HCT116 (cell line): Measurements from ENCODE around the gene CAND2. TPM values are rescaled to one million over a fixed set of nuclear protein-coding genes. Genes with fewer than 3 reads are reported as not detected.

Source experiments
- ATAC-seq: fragments of 200-7000 bp; cut with Tn5 transposase; 2 replicates; pipeline ENCODE4 v1.9.1; 2020; ENCODE audit warnings: mild to moderate bottlenecking, moderate library complexity
- BruUV-seq: library from RNA; stranded (reverse); fragments of 400-500 nt; replicated peaks from 2 replicates; lab custom pipeline; 2021; lab: Mats Ljungman, UMichigan
- CTCF ChIA-PET: fragments of 300-600 bp; sonication (Branson Sonifier 250); formaldehyde crosslinking; loops from one replicate; lab custom pipeline; 2021; ENCODE audit warnings: antibody characterized with exemption; lab: Charles Lee
- POLR2A ChIA-PET: fragments of 300-600, 350-600 bp; sonication (Branson Sonifier 250); formaldehyde crosslinking; loops from one replicate; lab custom pipeline; 2021; ENCODE audit warnings: antibody characterized with exemption; lab: Charles Lee
- RAD21 ChIA-PET, 2 experiments: fragments of 300-600 bp; sonication (Branson Sonifier 250); formaldehyde crosslinking; loops; one replicate each; lab custom pipeline; 2023; ENCODE audit warnings: low total read pairs in 2 of 2; ENCODE audit not compliant: uncharacterized antibody in 2 of 2, unreplicated experiment in 2 of 2, low non-redundant PET in 1 of 2; lab: Charles Lee
- DNase-seq: peaks from one replicate; pipeline ENCODE4 v3.0.0-alpha.2; 2010; ENCODE audit warnings: low read depth, low spot score
- H2AFZ ChIP-seq: fragments of 200-600 bp; shearing (Covaris generic), sonication (generic); 2 replicates; pipeline ENCODE4 v1.6.1; 2017; ENCODE audit warnings: low read depth, mixed run types, mixed read lengths, antibody characterized with exemption, low read length; ENCODE audit not compliant: poor library complexity, severe bottlenecking
- H3K27ac ChIP-seq: 2 replicates; pipeline ENCODE4 v1.5.1; 2012; ENCODE audit warnings: low read depth, low read length
- H3K27me3 ChIP-seq: fragments of 200-600 bp; sonication (generic); 2 replicates; pipeline ENCODE4 v1.6.1; 2016; ENCODE audit warnings: mixed run types, low read length, mixed read lengths; ENCODE audit not compliant: insufficient read depth
- H3K36me3 ChIP-seq, 2 experiments: fragments of 200-500 bp in 1 of 2; fragments of 200-600 bp in 1 of 2; sonication (Bioruptor generic) in 1 of 2; sonication (generic) in 1 of 2; 2 replicates each; pipeline versions ENCODE4 v1.5.1 to v1.6.1; 2014 to 2016; ENCODE audit warnings: low read length in 2 of 2, inconsistent platforms in 1 of 2, mixed read lengths in 1 of 2, mixed run types in 1 of 2; ENCODE audit not compliant: insufficient read depth in 2 of 2, control insufficient read depth in 1 of 2
- H3K4me1 ChIP-seq, 2 experiments: fragments of 200-600 bp in 1 of 2; sonication (generic) in 1 of 2; 2 replicates each; pipeline versions ENCODE4 v1.5.1 to v1.6.1; 2012 to 2017; ENCODE audit warnings: low read length in 2 of 2, inconsistent platforms in 1 of 2, mild to moderate bottlenecking in 1 of 2, mixed read lengths in 1 of 2, mixed run types in 1 of 2, moderate library complexity in 1 of 2; ENCODE audit not compliant: insufficient read depth in 2 of 2, control insufficient read depth in 1 of 2
- H3K4me2 ChIP-seq: fragments of 200-600 bp; sonication (generic); 2 replicates; pipeline ENCODE4 v1.6.1; 2017; ENCODE audit warnings: mixed run types, low read length, mixed read lengths
- H3K4me3 ChIP-seq, 2 experiments: fragments of 200-600 bp in 1 of 2; sonication (generic) in 1 of 2; replicated peaks in 1 of 2; 2 replicates each; pipeline ENCODE4 v1.5.1; 2011 to 2016; ENCODE audit warnings: low read length in 2 of 2, control low read depth in 1 of 2, low read depth in 1 of 2, mild to moderate bottlenecking in 1 of 2, mixed read lengths in 1 of 2, mixed run types in 1 of 2
- H3K79me2 ChIP-seq: fragments of 200-600 bp; sonication (generic); 2 replicates; pipeline ENCODE4 v1.6.1; 2017; ENCODE audit warnings: mild to moderate bottlenecking, mixed run types, low read length, moderate library complexity, mixed read lengths; ENCODE audit not compliant: insufficient read depth
- H3K9ac ChIP-seq: fragments of 200-600 bp; sonication (generic); 2 replicates; pipeline ENCODE4 v1.6.1; 2016; ENCODE audit warnings: low read length, mixed read lengths
- H3K9me2 ChIP-seq: fragments of 200-600 bp; sonication (generic), shearing (Covaris generic); 2 replicates; pipeline ENCODE4 v1.6.1; 2017; ENCODE audit warnings: mixed run types, mild to moderate bottlenecking, moderate library complexity; ENCODE audit not compliant: insufficient read depth
- H3K9me3 ChIP-seq, 2 experiments: fragments of 200-500 bp in 1 of 2; fragments of 200-600 bp in 1 of 2; sonication (Bioruptor generic) in 1 of 2; sonication (generic) in 1 of 2; 2 replicates each; pipeline ENCODE4 v1.6.1; 2014 to 2017; ENCODE audit warnings: low read length in 2 of 2, mixed read lengths in 2 of 2, inconsistent platforms in 1 of 2, low read depth in 1 of 2, mild to moderate bottlenecking in 1 of 2, mixed run types in 1 of 2, moderate library complexity in 1 of 2; ENCODE audit not compliant: control insufficient read depth in 1 of 2, insufficient read depth in 1 of 2
- H4K20me1 ChIP-seq: fragments of 200-600 bp; sonication (generic), shearing (Covaris generic); 2 replicates; pipeline ENCODE4 v1.6.1; 2017; ENCODE audit warnings: mixed run types, mild to moderate bottlenecking, moderate library complexity; ENCODE audit not compliant: insufficient read depth
- CBX3 ChIP-seq: IDR thresholded peaks from 2 replicates; pipeline ENCODE4 v1.6.1; 2012; ENCODE audit warnings: low read depth
- CEBPB ChIP-seq: IDR thresholded peaks from 2 replicates; pipeline ENCODE4 v1.6.1; 2012; ENCODE audit warnings: low read depth
- EZH2 ChIP-seq: fragments of 200-600 bp; sonication (generic); IDR thresholded peaks from 2 replicates; pipeline ENCODE4 v1.6.1; 2017; ENCODE audit warnings: antibody characterized with exemption, mixed run types
- EZH2phosphoT487 ChIP-seq: fragments of 200-600 bp; IDR thresholded peaks from 2 replicates; pipeline ENCODE4 v1.6.1; 2018; ENCODE audit warnings: antibody characterized with exemption, borderline replicate concordance
- FOSL1 ChIP-seq: IDR thresholded peaks from 2 replicates; pipeline ENCODE4 v1.6.1; 2012; ENCODE audit warnings: low read depth
- MAX ChIP-seq: IDR thresholded peaks from 2 replicates; pipeline ENCODE4 v1.6.1; 2012
- POLR2A ChIP-seq: IDR thresholded peaks from 2 replicates; pipeline ENCODE4 v1.7.0; 2011; ENCODE audit warnings: borderline replicate concordance; ENCODE audit not compliant: insufficient read depth, insufficient read length; ENCODE audit errors: extremely low read depth
- SIN3A ChIP-seq: IDR thresholded peaks from 2 replicates; pipeline ENCODE4 v1.6.1; 2012; ENCODE audit warnings: low read depth
- ZFX ChIP-seq: fragments of 450-650 bp; IDR thresholded peaks from 2 replicates; pipeline ENCODE4 v1.6.1; 2017
- intact Hi-C: fragments of 100-400 bp; cut with micrococcal nuclease; formaldehyde crosslinking; loops from 2 replicates; pipeline ENCODE4 v1.10.0; 2022
- total RNA-seq: library from RNA; stranded (reverse); gene quantifications from one replicate; pipeline ENCODE4 v1.2.1, GENCODE V29; 2021; ENCODE audit not compliant: unreplicated experiment
- TF ChIP-seq, protein P1 (sequence below): IDR thresholded peaks from 2 replicates; pipeline ENCODE4 v1.6.1; 2012
- TF ChIP-seq, protein P2 (sequence below): IDR thresholded peaks from 2 replicates; pipeline ENCODE4 v1.6.1; 2012; ENCODE audit warnings: low read depth

CAND2 gene
- total RNA-seq, 1 experiment from 2014 or later = not detected

- Histone ChIP-seq H3K4me1 (peaks cover 9 to 16% of the 10 kb centered on the region in 2 experiments), H3K9me2 (no peaks in the 10 kb centered on the region), H3K4me3 (no peak overlapping the region), H3K79me2 (no peaks in the 10 kb centered on the region), H3K9me3 (no peaks in the 10 kb centered on the region), H3K27ac (no peak overlapping the region), H3K36me3 (no peaks in the 10 kb centered on the region), H4K20me1 (no peaks in the 10 kb centered on the region), H3K9ac (no peak overlapping the region), H3K4me2 (no peak overlapping the region), H3K27me3 (no peaks in the 10 kb centered on the region)
- ChIA-PET CTCF (interaction anchor here (0.7 to 2.4 kb wide), 2 partner anchors 15 to 21 kb away, joined by 3 to 8 read pairs; no protein-coding TSS in a partner anchor), RAD21 (no interaction called here), POLR2A (no interaction called here)
- intact Hi-C loops = no loop called here
- BruUV-seq = no TSS peak
- ATAC-seq = no peak
- TF ChIP-seq, protein P1, sequence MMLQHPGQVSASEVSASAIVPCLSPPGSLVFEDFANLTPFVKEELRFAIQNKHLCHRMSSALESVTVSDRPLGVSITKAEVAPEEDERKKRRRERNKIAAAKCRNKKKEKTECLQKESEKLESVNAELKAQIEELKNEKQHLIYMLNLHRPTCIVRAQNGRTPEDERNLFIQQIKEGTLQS = no peak
- TF ChIP-seq CBX3 (no peak), ZFX (no peak), POLR2A (no peak)
- TF ChIP-seq, protein P2, sequence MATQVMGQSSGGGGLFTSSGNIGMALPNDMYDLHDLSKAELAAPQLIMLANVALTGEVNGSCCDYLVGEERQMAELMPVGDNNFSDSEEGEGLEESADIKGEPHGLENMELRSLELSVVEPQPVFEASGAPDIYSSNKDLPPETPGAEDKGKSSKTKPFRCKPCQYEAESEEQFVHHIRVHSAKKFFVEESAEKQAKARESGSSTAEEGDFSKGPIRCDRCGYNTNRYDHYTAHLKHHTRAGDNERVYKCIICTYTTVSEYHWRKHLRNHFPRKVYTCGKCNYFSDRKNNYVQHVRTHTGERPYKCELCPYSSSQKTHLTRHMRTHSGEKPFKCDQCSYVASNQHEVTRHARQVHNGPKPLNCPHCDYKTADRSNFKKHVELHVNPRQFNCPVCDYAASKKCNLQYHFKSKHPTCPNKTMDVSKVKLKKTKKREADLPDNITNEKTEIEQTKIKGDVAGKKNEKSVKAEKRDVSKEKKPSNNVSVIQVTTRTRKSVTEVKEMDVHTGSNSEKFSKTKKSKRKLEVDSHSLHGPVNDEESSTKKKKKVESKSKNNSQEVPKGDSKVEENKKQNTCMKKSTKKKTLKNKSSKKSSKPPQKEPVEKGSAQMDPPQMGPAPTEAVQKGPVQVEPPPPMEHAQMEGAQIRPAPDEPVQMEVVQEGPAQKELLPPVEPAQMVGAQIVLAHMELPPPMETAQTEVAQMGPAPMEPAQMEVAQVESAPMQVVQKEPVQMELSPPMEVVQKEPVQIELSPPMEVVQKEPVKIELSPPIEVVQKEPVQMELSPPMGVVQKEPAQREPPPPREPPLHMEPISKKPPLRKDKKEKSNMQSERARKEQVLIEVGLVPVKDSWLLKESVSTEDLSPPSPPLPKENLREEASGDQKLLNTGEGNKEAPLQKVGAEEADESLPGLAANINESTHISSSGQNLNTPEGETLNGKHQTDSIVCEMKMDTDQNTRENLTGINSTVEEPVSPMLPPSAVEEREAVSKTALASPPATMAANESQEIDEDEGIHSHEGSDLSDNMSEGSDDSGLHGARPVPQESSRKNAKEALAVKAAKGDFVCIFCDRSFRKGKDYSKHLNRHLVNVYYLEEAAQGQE = no peak
- TF ChIP-seq, all 23 proteins: peak for 0
- no peak for DNase-seq
- H2AFZ ChIP-seq = no peak overlapping the region
Observed at GRCh38 chr3:12808587-12808986, 12.1 kb downstream of the CAND2 start.

DNA sequence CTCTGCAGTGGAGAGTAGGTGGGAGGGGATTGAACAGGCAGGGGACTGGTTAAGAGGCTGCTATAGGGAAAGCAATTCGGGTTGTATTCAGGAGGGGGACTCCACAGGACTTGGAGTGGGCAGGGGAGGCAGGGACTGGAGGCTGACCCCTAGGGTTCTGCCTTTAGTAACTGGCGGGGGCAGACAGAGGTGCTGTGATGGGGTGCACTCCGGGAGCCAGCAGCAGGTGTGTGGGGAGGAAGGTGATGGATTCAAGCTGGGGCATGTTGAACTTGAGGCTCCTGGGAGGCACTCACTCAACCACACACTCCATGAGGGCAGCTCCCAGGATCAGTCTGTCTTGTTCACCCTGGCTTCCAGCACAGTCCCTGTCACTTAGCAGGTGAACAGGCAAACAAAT, 12.5 kb downstream of the CAND2 start:
- Histone ChIP-seq H3K27ac (no peak overlapping the region), H3K4me3 (no peak overlapping the region), H4K20me1 (no peaks in the 10 kb centered on the region), H3K9me2 (no peaks in the 10 kb centered on the region), H3K4me2 (no peak overlapping the region), H3K9me3 (no peaks in the 10 kb centered on the region), H3K27me3 (no peaks in the 10 kb centered on the region), H3K79me2 (no peaks in the 10 kb centered on the region), H2AFZ (no peak overlapping the region), H3K9ac (no peak overlapping the region), H3K4me1 (peaks cover 9 to 16% of the 10 kb centered on the region in 2 experiments), H3K36me3 (no peaks in the 10 kb centered on the region)
- TF ChIP-seq, protein P1 = no peak
- TF ChIP-seq FOSL1 (no peak), CEBPB (no peak), MAX (no peak), CBX3 (no peak), SIN3A (no peak), ZFX (no peak), EZH2phosphoT487 (no peak), EZH2 (no peak)
- ATAC-seq (no peak), DNase-seq (no peak)
- ChIA-PET CTCF (interaction anchor here (0.7 to 2.4 kb wide), 2 partner anchors 14 to 22 kb away, joined by 3 to 8 read pairs; no protein-coding TSS in a partner anchor), RAD21 (no interaction called here), POLR2A (no interaction called here)
- BruUV-seq = no TSS peak
- intact Hi-C loops = no loop called here
